GM08714 (cell line): ENCODE data around the gene TBC1D10A.

ENCODE experiments used
- H3K4me3 ChIP-seq: fragments of 200-500 bp; sonication (Bioruptor generic); 2 replicates; pipeline ENCODE4 v1.5.1; 2014; ENCODE audit warnings: mild to moderate bottlenecking, low read length, inconsistent platforms
- ZNF274 ChIP-seq: IDR thresholded peaks from 2 replicates; pipeline ENCODE4 v1.6.1; 2012; ENCODE audit warnings: mild to moderate bottlenecking, low read depth, low read length

The TBC1D10A gene

DNA sequence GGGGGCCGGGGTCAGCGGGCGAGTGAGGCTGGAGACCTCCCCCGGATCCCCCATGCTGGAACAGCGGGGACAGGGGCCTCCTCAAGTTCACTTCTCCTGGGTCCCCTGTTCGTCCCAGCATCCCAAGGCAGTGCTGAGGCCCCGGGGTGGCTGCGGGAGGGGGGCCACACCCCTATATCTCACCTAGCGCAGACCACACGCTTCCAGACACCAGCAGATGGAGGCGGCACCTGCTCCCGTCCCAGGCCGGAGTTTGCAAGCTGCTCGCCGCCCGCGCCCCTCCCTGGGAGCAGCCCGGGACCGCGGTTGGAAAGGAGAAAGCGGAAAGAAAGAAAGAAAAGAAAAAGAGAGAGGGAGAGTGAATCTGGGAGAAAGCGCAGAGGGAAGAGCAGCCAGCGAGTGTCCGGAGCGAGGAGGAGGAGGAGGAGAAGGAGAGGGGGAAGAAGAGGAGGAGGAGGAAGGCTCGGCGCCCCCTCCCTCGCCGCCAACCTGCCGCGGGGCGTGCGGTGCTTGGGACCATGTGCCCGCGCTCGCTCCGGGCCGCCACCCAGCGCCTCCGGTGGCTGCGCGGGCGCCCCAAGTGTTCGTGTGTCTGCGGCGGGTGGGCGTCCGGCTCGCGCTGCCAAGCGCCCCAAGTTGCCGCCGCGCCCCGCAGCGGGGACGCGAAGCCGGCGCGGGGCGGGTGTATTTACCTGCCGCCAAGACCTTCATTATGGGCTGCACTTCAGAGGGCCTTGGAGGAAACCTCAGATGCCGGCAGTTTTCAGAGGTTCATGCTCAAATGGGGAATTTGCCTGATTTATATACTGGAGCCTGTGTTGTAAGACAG is 80.5 kb downstream of the TBC1D10A start, which contains the start of gene LIF:
Gene LIF (minus strand): TSS at position 775 of the 829 bp plus-strand sequence. CDS start 64 bp downstream, at position 711.
- TF ChIP-seq ZNF274: no peak
- H3K4me3 ChIP-seq: peak within 1 kb of the TSS; percentile 64

DNA sequence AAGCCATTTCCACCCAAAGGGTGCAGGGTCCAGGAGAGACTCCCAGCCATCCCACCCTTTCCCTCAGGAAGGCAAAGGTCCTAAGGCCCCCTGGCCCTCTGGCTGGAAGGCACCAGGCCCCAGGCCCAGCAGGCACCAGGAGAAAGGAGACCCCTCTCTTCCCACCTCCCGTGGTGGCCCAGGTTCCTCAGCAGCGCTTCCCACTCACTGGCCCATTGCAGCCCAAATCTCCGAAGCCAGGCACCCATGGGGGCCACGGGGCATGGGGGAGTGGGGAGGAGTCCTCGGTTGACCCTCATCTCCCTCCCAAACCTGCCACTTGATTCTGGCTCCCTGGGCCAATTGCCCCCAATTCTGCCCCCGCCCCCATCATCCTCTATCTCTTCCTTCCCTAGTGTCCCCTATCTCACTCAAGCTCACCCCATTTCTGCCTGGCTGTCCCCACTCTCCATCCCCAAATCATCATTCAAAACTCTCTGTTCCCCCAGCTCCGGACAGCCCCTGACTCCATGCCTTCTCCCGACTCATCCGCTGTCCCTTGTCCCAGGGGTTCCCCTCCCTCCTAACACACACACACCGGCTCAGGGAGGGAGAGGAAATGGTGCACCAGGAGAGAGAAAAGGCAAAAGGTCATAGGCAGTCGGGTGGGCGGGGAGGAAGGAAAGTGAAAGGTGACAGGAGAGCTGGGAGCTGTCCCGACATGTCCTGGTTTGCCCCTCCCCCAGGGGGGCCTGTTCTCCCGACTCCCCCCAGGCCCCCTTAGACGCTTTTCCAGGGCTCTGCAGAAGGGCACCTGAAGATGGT is 81.4 kb downstream of the TBC1D10A start:
- peak overlapping the region; percentile 64; the same call in 1 of the 2 replicates for H3K4me3 ChIP-seq

DNA sequence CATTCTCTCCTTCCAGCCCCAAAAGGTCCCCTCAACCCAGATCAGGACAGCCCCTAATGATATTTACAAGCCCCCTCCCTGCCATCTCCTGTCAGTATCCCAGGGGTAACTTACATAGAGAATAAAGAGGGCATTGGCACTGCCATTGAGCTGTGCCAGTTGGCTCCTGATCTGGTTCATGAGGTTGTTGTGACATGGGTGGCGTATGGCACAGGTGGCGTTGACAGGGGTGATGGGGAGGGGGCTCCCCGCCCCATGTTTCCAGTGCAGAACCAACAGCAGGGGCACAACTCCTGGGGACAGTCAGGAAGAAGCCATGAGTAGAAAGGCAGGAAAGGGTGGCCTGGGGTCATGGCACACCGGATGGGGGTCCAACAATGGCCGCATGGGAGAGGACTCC is 82.1 kb downstream of the TBC1D10A start:
- H3K4me3 ChIP-seq: no peak overlapping the region
- TF ChIP-seq ZNF274: no peak

More for the DNA sequence above, 81.4 kb downstream of the TBC1D10A start:
- TF ChIP-seq ZNF274: no peak

- H3K4me3 ChIP-seq: no peak overlapping the region
- no peak for TF ChIP-seq ZNF274
Observed at GRCh38 chr22:30244066-30244465, 82.7 kb downstream of the TBC1D10A start.

DNA sequence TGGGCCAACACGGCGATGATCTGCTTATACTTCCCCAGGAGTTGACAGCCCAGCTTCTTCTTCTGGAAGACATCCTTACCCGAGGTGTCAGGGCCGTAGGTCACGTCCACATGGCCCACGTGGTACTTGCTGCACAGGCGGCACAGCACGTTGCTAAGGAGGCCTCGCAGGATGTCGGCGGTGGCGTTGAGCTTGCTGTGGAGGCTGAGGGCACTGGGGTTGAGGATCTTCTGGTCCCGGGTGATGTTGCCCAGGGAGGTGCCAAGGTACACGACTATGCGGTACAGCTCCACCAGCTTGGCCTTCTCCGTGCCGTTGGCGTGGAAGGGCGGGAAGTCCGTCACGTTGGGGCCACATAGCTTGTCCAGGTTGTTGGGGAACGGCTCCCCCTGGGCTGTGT is 83.1 kb downstream of the TBC1D10A start:
- H3K4me3 ChIP-seq: no peak overlapping the region
- TF ChIP-seq ZNF274: no peak
